HG03095 (cell line): ENCODE results near the gene SLC25A1.

ENCODE experiments used
- ATAC-seq: cut with Tn5 transposase; IDR thresholded peaks from one replicate; pipeline ENCODE4 v1.9.1; 2021; ENCODE audit warnings: moderate library complexity; ENCODE audit not compliant: unreplicated experiment

The SLC25A1 gene

GRCh38 chr22:19178657-19179496 is at the start of gene SLC25A1:
SLC25A1 (minus strand) TSS chr22:19178736; CDS start chr22:19178673, 63 bp downstream.
- ATAC-seq: peak; percentile 48

GRCh38 chr22:19228179-19228578 is 49.6 kb upstream of the SLC25A1 start:
- ATAC-seq: no peak

- no peak for ATAC-seq
Observed at GRCh38 chr22:19226428-19226827, 47.9 kb upstream of the SLC25A1 start.

GRCh38 chr22:19225560-19225959 is 47.0 kb upstream of the SLC25A1 start:
- no peak for ATAC-seq

GRCh38 chr22:19224985-19225384 is 46.4 kb upstream of the SLC25A1 start:
- no peak for ATAC-seq

GRCh38 chr22:19224557-19224956 is 46.0 kb upstream of the SLC25A1 start:
- ATAC-seq: no peak

GRCh38 chr22:19223617-19224016 is 45.1 kb upstream of the SLC25A1 start:
- ATAC-seq: no peak

GRCh38 chr22:19223110-19223509 is 44.6 kb upstream of the SLC25A1 start:
- no peak for ATAC-seq

GRCh38 chr22:19222242-19223005 is 43.9 kb upstream of the SLC25A1 start:
- no peak for ATAC-seq

- no peak for ATAC-seq
Observed at GRCh38 chr22:19220867-19221266, 42.3 kb upstream of the SLC25A1 start.

GRCh38 chr22:19218541-19219233 is 40.2 kb upstream of the SLC25A1 start:
- ATAC-seq: no peak

GRCh38 chr22:19216579-19216978 is 38.0 kb upstream of the SLC25A1 start:
- no peak for ATAC-seq

GRCh38 chr22:19215360-19215759 is 36.8 kb upstream of the SLC25A1 start:
- no peak for ATAC-seq

- no peak for ATAC-seq
Observed at GRCh38 chr22:19214078-19214473, 35.5 kb upstream of the SLC25A1 start.

GRCh38 chr22:19213442-19214077 is 35.0 kb upstream of the SLC25A1 start:
- ATAC-seq: no peak

GRCh38 chr22:19213001-19213400 is 34.5 kb upstream of the SLC25A1 start:
- no peak for ATAC-seq

GRCh38 chr22:19212302-19212870 is 33.9 kb upstream of the SLC25A1 start:
- no peak for ATAC-seq

- no peak for ATAC-seq
Observed at GRCh38 chr22:19210188-19210587, 31.7 kb upstream of the SLC25A1 start.

GRCh38 chr22:19208287-19208847 is 29.8 kb upstream of the SLC25A1 start:
- ATAC-seq: no peak

GRCh38 chr22:19207884-19208283 is 29.3 kb upstream of the SLC25A1 start:
- ATAC-seq: no peak
